ENCODE data around the gene GM2A.

DNA sequence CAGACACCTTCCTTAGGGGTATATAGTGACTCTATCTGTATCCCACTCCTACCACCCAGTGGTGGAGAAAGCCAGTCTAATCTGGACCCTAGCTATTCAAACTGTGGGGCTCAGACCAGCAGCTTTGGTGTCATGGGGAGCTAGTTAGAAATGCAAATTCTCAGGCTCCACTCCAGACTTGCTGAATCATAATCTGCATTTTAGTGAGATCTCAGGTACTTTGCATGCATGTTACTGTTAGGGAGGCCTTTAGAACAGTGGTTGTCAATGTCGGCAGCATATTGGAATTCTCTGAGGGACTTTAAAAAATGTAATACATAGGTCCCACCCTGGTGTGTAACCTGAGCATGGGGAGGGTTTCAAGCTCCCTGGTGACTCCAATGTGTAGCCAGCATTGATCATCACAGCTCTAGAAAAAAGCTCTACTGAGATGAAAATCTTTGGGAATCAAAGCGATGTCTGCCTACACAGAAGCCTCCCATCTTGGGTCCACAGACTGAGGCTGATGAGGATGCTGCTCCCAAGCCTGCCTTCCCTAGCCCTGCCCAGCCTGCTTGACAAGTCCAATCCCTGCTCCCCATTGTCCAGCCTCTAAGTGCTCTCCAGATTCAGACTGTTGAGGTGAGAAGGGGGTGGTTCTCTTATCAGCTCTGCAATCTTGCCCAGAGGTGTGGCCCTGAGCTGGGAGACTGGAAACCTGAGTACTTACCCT, 11.9 kb upstream of the GM2A start:
- TF ChIP-seq, protein P1, sequence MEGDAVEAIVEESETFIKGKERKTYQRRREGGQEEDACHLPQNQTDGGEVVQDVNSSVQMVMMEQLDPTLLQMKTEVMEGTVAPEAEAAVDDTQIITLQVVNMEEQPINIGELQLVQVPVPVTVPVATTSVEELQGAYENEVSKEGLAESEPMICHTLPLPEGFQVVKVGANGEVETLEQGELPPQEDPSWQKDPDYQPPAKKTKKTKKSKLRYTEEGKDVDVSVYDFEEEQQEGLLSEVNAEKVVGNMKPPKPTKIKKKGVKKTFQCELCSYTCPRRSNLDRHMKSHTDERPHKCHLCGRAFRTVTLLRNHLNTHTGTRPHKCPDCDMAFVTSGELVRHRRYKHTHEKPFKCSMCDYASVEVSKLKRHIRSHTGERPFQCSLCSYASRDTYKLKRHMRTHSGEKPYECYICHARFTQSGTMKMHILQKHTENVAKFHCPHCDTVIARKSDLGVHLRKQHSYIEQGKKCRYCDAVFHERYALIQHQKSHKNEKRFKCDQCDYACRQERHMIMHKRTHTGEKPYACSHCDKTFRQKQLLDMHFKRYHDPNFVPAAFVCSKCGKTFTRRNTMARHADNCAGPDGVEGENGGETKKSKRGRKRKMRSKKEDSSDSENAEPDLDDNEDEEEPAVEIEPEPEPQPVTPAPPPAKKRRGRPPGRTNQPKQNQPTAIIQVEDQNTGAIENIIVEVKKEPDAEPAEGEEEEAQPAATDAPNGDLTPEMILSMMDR (IDR thresholded peaks at IDR 0.05), result no peak
- no peak for TF ChIP-seq POLR2A (IDR thresholded peaks at IDR 0.05)
